Embryonic facial prominence (tissue), 1 donor: ENCODE results near the gene SPATA31A3.
"Not testable (repeated sequence)": the region's sequence is repeated elsewhere in the genome, so short reads cannot be mapped to it uniquely, and the experiment has no call there.

Source experiments
- DNase-seq: peaks from one replicate; pipeline ENCODE4 v3.0.0-alpha.2; 2016; ENCODE audit errors: extremely low spot score

The SPATA31A3 gene

DNA sequence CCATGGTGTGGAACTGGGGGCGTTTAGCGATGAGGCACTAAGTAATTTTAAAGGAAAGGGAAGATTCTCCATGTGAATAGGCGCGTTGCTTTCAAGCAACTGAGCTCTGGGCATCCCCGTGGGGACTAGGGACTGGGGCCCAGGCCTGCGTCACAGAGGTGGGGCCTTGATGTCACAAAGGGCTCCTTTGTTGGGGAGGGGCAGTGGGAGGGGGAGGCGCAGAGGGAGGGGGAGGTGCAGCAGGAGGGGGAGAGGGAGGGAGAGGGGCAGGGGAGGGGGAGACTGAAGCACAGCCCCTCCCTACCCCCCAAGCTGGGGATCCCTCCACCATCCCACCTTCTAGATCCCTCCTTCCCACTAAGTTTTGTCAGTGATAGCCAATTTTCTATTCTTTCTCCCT is at the start of gene SPATA31A3:
TSS of gene SPATA31A3 (minus strand) at position 101 of the 400 bp plus-strand sequence. CDS start at position 72, 29 bp downstream.
- DNase-seq = not testable (repeated sequence)

DNA sequence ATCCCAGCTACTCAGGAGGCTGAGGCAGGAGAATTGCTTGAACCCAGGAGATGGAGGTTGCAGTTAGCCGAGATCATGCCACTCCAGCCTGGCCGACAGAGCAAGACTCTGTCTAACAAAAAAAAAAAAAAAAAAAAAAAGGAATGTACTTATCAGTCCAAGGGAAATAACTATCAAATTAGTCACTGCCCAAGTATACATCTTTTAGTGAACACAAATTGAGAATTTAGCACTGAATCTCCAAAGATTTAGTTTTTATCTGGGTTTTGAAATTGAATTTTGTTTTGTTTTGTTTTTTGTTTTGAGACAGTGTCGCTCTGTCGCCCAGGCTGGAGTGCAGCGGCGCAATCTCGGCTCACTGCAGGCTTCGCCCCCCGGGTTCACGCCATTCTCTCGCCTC is 39.8 kb downstream of the SPATA31A3 start:
- not testable (repeated sequence) for DNase-seq

DNA sequence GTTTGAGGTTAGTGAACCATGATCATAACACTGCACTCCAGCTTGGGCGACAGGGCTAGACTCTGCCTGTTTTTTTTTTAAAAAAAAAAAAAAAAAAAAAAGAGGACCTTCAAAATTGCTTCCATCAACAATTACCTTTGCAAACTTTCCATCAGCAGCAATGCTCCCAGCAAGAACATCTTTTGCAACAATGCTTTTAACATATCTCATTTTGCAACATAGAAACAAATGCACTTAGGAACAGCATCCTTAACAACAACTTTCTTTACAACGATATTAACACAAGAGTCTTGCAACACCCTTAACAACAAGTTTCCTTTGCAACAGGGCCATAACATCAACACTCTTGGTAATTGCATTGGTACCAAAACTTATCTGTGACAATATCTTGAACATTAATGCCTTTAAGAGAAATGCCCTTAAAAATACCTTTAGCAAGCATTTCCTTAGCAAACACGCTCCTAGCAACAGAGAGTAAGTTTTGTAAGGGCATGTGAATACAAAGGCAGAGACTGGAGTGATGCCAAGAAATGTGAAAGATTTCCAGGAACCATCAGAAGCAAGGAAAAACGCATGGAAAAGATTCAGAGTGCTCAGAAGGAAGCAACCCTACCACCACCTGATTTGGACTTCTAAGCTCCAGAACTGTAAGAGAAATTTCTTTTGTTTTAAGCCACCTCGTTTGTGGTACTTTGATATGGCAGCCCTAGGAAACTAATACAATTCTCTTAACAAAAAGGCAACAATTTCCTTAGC is 49.8 kb downstream of the SPATA31A3 start:
- not testable (repeated sequence) for DNase-seq

DNA sequence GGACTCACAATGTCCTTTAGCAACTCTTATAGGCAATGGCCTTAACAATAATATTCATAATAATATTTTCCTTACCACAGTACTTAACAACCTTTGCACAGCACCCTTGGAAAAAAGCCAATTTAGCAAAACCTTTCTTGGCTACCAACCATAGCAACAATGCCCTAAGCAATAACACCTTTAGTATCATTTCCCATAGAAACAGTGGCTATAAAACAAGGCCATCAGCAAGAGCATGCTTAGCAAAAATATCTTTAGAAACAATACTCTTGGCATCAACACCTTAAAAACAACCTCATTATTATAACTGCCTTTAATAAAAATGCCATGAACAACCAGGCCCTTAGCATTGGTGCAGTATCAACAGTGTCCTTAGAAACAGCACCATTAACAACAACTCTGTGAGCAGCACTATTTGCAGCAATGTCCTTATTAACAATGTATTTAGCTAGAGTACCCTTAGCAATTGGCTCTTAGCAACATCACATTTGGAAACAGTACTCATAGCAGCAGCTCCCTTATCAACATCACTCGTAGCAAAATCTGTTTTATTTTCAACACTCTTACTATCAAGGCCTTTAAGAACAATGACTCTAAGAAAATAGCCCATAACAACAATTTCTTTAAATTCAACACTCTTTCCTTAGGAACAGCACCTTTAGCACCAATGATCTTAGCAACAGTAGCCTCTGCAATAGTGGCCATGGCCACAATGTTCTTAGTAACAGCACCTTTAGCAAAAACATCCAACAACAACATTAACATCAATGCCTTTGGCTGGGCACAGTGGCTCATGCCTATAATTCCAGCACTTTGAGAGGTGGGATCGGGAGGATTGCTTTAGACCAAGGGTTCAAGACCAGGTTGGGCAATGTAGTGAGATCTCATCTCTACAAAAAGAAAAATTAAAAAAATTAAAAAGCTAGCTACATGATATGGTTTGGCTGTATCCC is 52.2 kb downstream of the SPATA31A3 start:
- DNase-seq = not testable (repeated sequence)

DNA sequence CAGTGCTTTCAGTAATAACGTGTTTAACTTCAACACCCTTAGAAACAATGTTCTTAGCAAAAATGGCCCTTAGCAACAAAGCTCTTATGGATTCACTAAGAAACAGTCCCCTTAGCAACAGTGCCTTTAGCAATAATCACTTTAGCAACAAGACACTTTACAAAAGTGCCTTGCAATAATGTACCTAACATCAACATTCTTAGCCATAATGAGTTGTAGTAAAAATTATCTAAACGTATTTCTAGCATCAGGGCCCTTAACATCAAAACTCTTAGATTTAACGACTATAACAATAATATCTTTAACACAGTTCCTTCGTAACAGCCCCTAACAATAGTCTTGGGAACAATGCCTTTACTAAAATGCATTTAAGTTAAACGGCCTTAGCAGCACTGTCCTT is 54.0 kb downstream of the SPATA31A3 start:
- DNase-seq = not testable (repeated sequence)

DNA sequence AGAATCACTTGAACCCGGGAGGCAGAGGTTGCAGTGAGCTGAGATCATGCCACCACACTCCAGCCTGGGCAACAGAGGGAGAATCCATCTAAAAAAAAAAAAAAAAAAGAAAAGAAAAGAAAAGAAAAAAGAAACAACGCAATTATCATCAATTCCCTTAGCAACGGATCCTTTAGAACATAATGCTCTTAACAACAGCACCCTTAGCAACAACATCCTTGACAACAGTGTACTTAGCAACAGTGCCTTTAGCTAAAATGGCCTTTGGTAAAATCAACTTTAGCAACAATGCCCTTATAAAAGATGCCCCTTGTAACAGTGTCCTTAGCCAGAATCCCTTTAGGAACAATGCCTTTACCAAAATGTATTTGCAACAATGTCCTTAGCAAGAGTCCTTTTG is 54.7 kb downstream of the SPATA31A3 start:
- DNase-seq = not testable (repeated sequence)
